BLaER1 treated with 17β-estradiol and CSF1 and Interleukin-3, amounts not matched to agents 10 nM and 100 nM (cell line): ENCODE results near the gene UBN2.

ENCODE experiments used
- H3K27ac ChIP-seq, 11 experiments: shearing (Covaris generic); formaldehyde crosslinking; 2 replicates each; pipeline ENCODE4 v1.8.1; 2022
- H3K27me3 ChIP-seq, 11 experiments: shearing (Covaris generic); formaldehyde crosslinking; 2 replicates each; pipeline ENCODE4 v1.8.1; 2022
- H3K36me3 ChIP-seq, 11 experiments: shearing (Covaris generic); formaldehyde crosslinking; 2 replicates each; pipeline ENCODE4 v1.8.1; 2022
- H3K4me1 ChIP-seq, 10 experiments: shearing (Covaris generic); formaldehyde crosslinking; 2 replicates each; pipeline ENCODE4 v1.8.1; 2022
- H3K4me2 ChIP-seq, 11 experiments: shearing (Covaris generic); formaldehyde crosslinking; 2 replicates each; pipeline ENCODE4 v1.8.1; 2022
- H3K4me3 ChIP-seq, 10 experiments: shearing (Covaris generic); formaldehyde crosslinking; 2 replicates each; pipeline ENCODE4 v1.8.1; 2022
- H3K9ac ChIP-seq, 11 experiments: shearing (Covaris generic); formaldehyde crosslinking; 2 replicates each; pipeline ENCODE4 v1.8.1; 2022
- H3K9me3 ChIP-seq, 11 experiments: shearing (Covaris generic); formaldehyde crosslinking; replicated peaks in 1 of 11; 2 replicates each; pipeline ENCODE4 v1.8.1; 2022
- H4K20me1 ChIP-seq, 11 experiments: shearing (Covaris generic); formaldehyde crosslinking; 2 replicates each; pipeline ENCODE4 v1.8.1; 2022
- Cebpa-rat ChIP-seq, 11 experiments: shearing (Covaris generic); IDR thresholded peaks; 2 replicates each; pipeline ENCODE4 v1.8.1; 2022

The UBN2 gene

DNA sequence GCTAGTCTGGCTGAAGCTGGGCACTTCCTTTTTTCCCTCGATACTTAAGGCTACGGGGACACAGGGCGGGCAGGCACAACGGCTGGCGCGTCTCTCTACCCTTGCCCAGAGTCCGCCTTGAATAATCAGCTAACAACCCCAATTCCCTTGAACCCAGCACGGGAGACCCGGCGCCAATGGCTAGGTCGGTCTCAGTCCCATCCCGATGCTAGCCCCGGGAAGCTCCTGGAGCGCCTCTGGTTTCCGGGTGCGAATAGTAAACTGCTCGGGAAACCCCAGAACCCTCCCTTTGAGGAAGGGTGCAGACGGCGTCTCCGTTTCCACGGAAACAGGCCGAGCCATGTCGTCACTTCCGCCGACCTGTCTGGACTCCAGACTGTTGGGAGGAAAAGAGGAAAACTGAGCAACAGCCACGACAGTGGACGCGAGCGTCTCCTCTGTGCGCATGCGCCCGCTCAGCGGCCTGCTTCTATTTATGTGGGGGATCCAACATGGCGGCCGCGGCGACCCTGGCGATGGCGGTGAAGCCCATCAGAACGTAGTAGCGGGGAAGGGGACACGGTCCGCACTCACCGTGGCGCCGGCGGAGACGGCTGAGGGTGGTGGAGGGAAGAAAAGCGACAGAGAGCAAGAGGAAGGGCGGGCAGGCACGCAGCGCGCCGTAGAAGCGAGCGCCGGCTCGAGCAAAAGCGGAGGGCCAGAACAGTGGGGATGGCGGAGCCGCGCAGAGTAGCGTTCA is at the start of gene UBN2:
UBN2 (plus strand) TSS at position 464 of the 739 bp plus-strand sequence; CDS start at position 712, 248 bp downstream.
- H3K27me3 ChIP-seq: peaks cover 0 to 26% (median 18%) of the 10 kb centered on the region in 11 experiments; a peak in 17 of 22 replicates
- peak within 1 kb of the TSS; percentile 75 to 89 (median 84) for H3K27ac ChIP-seq
- TF ChIP-seq Cebpa-rat (IDR thresholded peaks at IDR 0.05): no peak

DNA sequence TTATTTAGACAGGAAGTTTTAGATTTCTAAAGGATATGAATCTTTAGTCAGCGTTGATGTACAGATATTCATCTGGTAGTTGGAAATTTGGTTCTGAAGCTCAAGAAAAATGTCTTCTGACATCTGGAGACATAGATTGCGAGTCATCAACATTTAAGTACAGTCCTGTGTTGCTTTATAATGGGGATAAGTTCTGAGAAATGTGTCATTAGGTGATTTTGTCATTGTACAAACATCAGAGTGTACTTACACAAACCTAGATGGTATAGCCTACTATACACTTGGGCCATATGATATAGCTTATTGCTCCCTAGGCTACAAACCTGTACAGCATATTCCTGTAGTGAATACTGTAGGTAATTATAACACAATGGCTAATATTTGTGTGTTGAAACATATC is 49.6 kb upstream of the UBN2 start:
- no peak for TF ChIP-seq Cebpa-rat (IDR thresholded peaks at IDR 0.05)
- no peak overlapping the region for H3K4me3 ChIP-seq
- H3K27ac ChIP-seq: no peak overlapping the region
- no peak overlapping the region for H3K9ac ChIP-seq
- peaks cover 23 to 67% (median 42%) of the 10 kb centered on the region in 11 experiments; a peak in 20 of 22 replicates for H3K36me3 ChIP-seq
- H3K4me1 ChIP-seq: no peaks in the 10 kb centered on the region
- no peaks in the 10 kb centered on the region for H3K27me3 ChIP-seq
- no peaks in the 10 kb centered on the region for H3K9me3 ChIP-seq
- H3K4me2 ChIP-seq: no peak overlapping the region
- no peaks in the 10 kb centered on the region for H4K20me1 ChIP-seq

More for the DNA sequence above, at the start of gene UBN2:
- Histone ChIP-seq H3K4me2 (peak within 1 kb of the TSS; percentile 86 to 99 (median 95)), H3K9me3 (peaks cover 2 to 4% (median 3%) of the 10 kb centered on the region in 11 experiments; a peak in 18 of 22 replicates), H3K9ac (peak within 1 kb of the TSS; percentile 86 to 93 (median 90)), H3K36me3 (no peaks in the 10 kb centered on the region), H3K4me1 (peaks cover 8 to 26% (median 21%) of the 10 kb centered on the region in 10 experiments; a peak in 19 of 20 replicates), H3K4me3 (peak within 1 kb of the TSS; percentile 92 to 100 (median 98)), H4K20me1 (peaks cover 4 to 44% (median 38%) of the 10 kb centered on the region in 11 experiments; a peak in 18 of 22 replicates)

DNA sequence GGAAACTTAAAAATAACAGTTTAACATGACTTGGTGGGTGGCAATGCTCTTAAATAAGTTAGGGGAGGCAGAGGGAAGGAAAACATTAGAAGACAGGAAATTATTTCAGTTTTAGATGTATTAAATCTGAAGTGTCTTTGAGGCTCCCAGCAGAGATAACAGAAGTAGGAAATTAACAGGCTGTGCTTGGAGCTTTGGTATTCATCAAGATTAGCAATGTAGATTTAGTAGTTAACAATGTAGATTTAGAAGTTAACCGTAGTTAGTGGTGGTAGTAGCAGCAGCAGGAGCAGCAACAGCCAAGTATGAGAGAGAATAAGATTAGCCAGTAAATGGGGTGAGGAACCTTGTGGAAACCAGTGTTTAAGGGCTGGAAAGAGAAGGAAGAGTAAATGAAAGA is 48.7 kb upstream of the UBN2 start:
- H3K27me3 ChIP-seq: no peaks in the 10 kb centered on the region
- H3K9me3 ChIP-seq: no peaks in the 10 kb centered on the region
- no peak for TF ChIP-seq Cebpa-rat (IDR thresholded peaks at IDR 0.05)
- no peak overlapping the region for H3K9ac ChIP-seq
- peaks cover 23 to 67% (median 42%) of the 10 kb centered on the region in 11 experiments; a peak in 20 of 22 replicates for H3K36me3 ChIP-seq
- no peak overlapping the region for H3K27ac ChIP-seq
- no peaks in the 10 kb centered on the region for H3K4me1 ChIP-seq
- no peak overlapping the region for H3K4me3 ChIP-seq
- H3K4me2 ChIP-seq: no peak overlapping the region
- H4K20me1 ChIP-seq: no peaks in the 10 kb centered on the region

DNA sequence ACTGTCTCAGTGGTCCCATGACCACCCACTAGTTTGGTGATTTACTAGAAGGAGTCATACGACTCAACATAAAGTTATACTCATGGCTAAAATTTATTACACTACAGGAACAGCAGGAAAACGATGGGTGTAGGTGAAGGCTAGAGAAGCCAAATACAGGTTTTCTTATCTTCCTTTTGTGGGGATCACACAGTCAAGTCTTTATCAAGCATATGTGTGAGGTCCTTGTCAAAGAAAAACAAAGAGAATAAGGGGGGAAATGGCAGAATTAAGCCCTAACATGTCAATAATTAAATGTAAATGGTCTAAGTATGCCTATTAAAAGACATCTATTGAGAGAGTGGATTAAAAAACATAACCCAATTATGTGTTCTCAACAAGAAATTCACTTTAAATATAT is 47.8 kb upstream of the UBN2 start:
- no peak for TF ChIP-seq Cebpa-rat (IDR thresholded peaks at IDR 0.05)
- no peaks in the 10 kb centered on the region for H3K9me3 ChIP-seq
- peaks cover 23 to 67% (median 42%) of the 10 kb centered on the region in 11 experiments; a peak in 20 of 22 replicates for H3K36me3 ChIP-seq
- no peaks in the 10 kb centered on the region for H3K27me3 ChIP-seq
- no peaks in the 10 kb centered on the region for H4K20me1 ChIP-seq
- H3K4me2 ChIP-seq: no peak overlapping the region
- no peak overlapping the region for H3K27ac ChIP-seq
- no peaks in the 10 kb centered on the region for H3K4me1 ChIP-seq
- no peak overlapping the region for H3K4me3 ChIP-seq
- H3K9ac ChIP-seq: no peak overlapping the region

DNA sequence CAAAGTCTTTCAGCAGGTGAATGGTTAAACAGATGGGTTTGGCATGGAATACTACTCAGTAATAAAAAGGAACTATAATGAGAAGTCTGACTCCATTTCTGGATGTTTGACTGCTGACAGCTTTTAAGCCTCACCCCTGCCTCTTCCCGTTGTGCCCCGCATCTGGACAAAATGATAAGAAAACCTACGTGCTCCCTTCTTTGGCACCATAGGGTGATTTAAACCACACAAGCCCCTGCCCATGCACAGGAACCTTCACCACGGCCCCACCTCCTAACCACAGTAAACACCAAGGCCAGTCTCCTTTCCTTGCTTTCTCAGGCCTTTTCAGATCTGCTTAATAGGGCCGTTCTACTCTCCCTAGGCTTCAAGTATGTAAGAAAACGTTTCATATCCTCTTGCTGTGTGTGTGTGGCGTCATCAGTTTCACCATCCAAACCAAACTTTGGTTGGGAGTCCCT is 47.1 kb upstream of the UBN2 start:
- H4K20me1 ChIP-seq: no peaks in the 10 kb centered on the region
- H3K27ac ChIP-seq: no peak overlapping the region
- H3K4me1 ChIP-seq: no peaks in the 10 kb centered on the region
- no peaks in the 10 kb centered on the region for H3K27me3 ChIP-seq
- H3K36me3 ChIP-seq: peaks cover 23 to 65% (median 40%) of the 10 kb centered on the region in 11 experiments; a peak in 20 of 22 replicates
- no peak overlapping the region for H3K9ac ChIP-seq
- H3K9me3 ChIP-seq: no peaks in the 10 kb centered on the region
- no peak overlapping the region for H3K4me3 ChIP-seq
- TF ChIP-seq Cebpa-rat (IDR thresholded peaks at IDR 0.05): no peak
- H3K4me2 ChIP-seq: no peak overlapping the region

DNA sequence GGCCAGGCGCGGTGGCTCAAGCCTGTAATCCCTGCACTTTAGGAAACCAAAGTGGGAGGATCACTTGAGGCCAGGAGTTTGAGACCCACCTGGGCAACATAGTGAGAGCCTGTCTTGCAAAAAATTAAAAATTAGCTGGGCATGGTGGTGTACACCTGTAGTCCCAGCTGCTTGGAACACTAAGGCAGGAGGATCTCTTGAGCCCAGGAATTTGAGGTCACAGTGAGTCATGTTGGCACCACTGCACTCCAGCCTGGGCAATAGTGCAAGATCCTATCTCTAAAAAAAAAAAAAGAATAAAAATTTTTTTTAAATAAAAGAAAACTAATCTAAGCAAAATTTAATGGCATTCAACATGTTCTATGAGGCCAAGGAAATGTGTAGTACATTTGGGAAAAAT is 44.9 kb upstream of the UBN2 start:
- Histone ChIP-seq H3K4me1 (no peaks in the 10 kb centered on the region), H3K4me2 (no peak overlapping the region), H3K36me3 (peaks cover 20 to 71% (median 41%) of the 10 kb centered on the region in 11 experiments; a peak in 20 of 22 replicates), H3K9ac (no peak overlapping the region), H3K4me3 (no peak overlapping the region), H3K27ac (no peak overlapping the region), H3K9me3 (no peaks in the 10 kb centered on the region), H4K20me1 (no peaks in the 10 kb centered on the region), H3K27me3 (no peaks in the 10 kb centered on the region)
- no peak for TF ChIP-seq Cebpa-rat (IDR thresholded peaks at IDR 0.05)

DNA sequence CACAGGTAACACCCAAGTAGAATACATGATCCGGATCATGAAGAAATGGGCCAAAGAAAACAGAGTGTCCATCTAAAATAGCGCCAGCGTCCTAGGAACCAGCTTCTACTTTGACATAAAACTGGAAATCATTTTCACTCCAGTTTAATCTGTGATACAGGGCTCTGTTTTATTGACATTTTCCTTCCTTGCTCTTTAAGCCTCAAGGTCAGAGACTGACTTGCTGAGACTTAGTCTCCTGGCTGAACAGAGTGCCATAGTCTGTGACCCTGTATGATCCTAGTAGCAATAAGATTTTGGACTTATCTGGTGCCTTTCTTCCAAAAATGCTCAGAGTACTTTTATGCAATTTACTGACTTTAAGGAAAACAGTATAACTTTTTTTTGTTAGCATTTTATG is 41.7 kb upstream of the UBN2 start:
- no peaks in the 10 kb centered on the region for H3K4me1 ChIP-seq
- peaks cover 0 to 4% (median 0%) of the 10 kb centered on the region in 11 experiments; a peak in 1 of 22 replicates for H3K9me3 ChIP-seq
- H3K4me3 ChIP-seq: no peak overlapping the region
- TF ChIP-seq Cebpa-rat (IDR thresholded peaks at IDR 0.05): no peak
- H4K20me1 ChIP-seq: no peaks in the 10 kb centered on the region
- peaks cover 0 to 56% (median 16%) of the 10 kb centered on the region in 11 experiments; a peak in 13 of 22 replicates for H3K36me3 ChIP-seq
- H3K27ac ChIP-seq: no peak overlapping the region
- no peaks in the 10 kb centered on the region for H3K27me3 ChIP-seq
- no peak overlapping the region for H3K9ac ChIP-seq
- no peak overlapping the region for H3K4me2 ChIP-seq

DNA sequence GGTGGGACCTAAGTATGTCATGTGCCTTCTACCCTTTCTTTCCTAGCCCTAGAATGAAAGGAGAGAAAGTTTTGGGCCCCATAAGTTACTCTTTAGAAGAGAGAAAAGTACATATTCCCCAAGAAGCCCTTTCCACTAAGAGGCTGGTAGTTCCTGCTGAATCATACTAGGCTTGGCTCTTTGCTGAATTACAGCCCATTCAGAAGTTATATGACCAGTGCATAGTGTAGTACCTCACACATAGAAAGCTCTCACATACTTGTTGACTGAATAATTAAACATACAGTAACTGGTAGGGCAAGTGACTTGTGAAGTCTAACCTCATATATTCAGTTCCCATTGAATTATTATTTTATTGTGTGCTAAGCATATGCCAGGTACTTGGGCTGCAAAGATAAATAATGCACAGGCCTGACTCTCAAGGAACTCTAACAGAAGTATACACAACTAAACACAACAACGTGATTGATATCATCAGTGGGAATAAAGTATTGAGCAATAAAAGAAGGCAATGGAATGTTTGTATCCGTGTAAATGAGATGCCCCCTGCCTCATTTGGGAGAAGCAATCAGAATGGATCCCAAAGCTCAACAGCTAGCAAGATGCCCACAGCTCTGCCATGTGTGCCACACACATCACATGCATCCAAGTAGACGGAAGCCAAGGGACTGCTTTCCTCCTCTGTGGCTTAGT is 38.9 kb upstream of the UBN2 start:
- TF ChIP-seq Cebpa-rat (IDR thresholded peaks at IDR 0.05): 0 out of 22 replicates have a peak, but pooled peaks of 2 of the 11 experiments have one; percentile 8 to 13
- no peaks in the 10 kb centered on the region for H3K27me3 ChIP-seq
- no peak overlapping the region for H3K4me3 ChIP-seq
- peaks cover 0 to 36% (median 12%) of the 10 kb centered on the region in 11 experiments; a peak in 11 of 22 replicates for H3K36me3 ChIP-seq
- H3K9me3 ChIP-seq: peaks cover 0 to 4% (median 0%) of the 10 kb centered on the region in 11 experiments; a peak in 2 of 22 replicates
- no peak overlapping the region for H3K27ac ChIP-seq
- H3K9ac ChIP-seq: no peak overlapping the region
- no peaks in the 10 kb centered on the region for H3K4me1 ChIP-seq
- no peaks in the 10 kb centered on the region for H4K20me1 ChIP-seq
- no peak overlapping the region for H3K4me2 ChIP-seq

DNA sequence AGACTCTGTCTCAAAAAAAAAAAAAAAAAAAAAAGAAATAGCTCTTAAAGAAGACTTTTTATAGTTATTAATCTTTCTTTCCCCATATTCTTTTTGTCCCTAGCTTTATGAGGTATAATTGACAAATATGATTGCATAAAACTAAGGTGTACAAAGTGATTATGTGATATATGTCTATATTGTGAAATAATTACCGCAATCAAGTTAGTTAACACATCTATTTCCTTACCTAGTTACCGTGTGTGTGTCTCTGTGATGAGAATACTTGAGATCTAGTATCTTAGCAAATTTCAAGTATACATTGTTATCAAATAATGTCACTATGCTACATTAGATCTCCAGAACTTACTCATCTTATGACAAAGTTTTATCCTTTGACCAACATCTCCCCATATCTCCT is 30.7 kb upstream of the UBN2 start:
- H3K9me3 ChIP-seq: peaks cover 6 to 12% (median 8%) of the 10 kb centered on the region in 11 experiments
- H3K27me3 ChIP-seq: no peaks in the 10 kb centered on the region
- H3K27ac ChIP-seq: no peak overlapping the region
- no peak for TF ChIP-seq Cebpa-rat (IDR thresholded peaks at IDR 0.05)
- no peaks in the 10 kb centered on the region for H3K4me1 ChIP-seq
- H3K9ac ChIP-seq: no peak overlapping the region
- no peak overlapping the region for H3K4me3 ChIP-seq
- no peaks in the 10 kb centered on the region for H4K20me1 ChIP-seq
- H3K36me3 ChIP-seq: no peaks in the 10 kb centered on the region
- no peak overlapping the region for H3K4me2 ChIP-seq
